Stomach (tissue), 19 donors: Measurements from ENCODE around the gene TOM1L1. TPM values are rescaled to one million over a fixed set of nuclear protein-coding genes. Genes with fewer than 3 reads are reported as not detected.

Experiments
- DNase-seq, 2 donors: peaks; one replicate each; pipeline versions ENCODE4 v3.0.0 to v3.0.0-alpha.2; 2013 to 2019
- H3K27ac ChIP-seq, 5 donors: fragments of 200-600 bp in 4 of 5; sonication (generic) in 4 of 5; one replicate each; pipeline ENCODE4 v1.5.1; 2013 to 2019; ENCODE audit warnings: mild to moderate bottlenecking in 1 of 5, moderate library complexity in 1 of 5
- H3K27me3 ChIP-seq, 3 donors: fragments of 200-600 bp; sonication (generic); one replicate each; pipeline ENCODE4 v1.5.1; 2017 to 2019; ENCODE audit warnings: mixed run types in 1 of 3
- H3K36me3 ChIP-seq, 4 donors: fragments of 200-600 bp; sonication (generic); 1 replicate in 3 of 4; 2 replicates in 1 of 4; pipeline ENCODE4 v1.5.1; 2016 to 2019
- H3K4me1 ChIP-seq, 4 donors: fragments of 200-600 bp; sonication (generic); one replicate each; pipeline ENCODE4 v1.5.1; 2016 to 2019
- H3K4me3 ChIP-seq, 4 donors: fragments of 200-600 bp; sonication (generic) in 3 of 4; one replicate each; pipeline ENCODE4 v1.5.1; 2016 to 2019; ENCODE audit warnings: mild to moderate bottlenecking in 1 of 4
- H3K9me3 ChIP-seq, 4 donors: fragments of 200-600 bp; sonication (generic); one replicate each; pipeline ENCODE4 v1.5.1; 2016 to 2019
- EP300 ChIP-seq: sonication (generic); formaldehyde crosslinking; IDR thresholded peaks from one replicate; pipeline ENCODE4 v1.6.1; 2017; ENCODE audit warnings: antibody characterized with exemption
- POLR2A ChIP-seq, 4 donors: fragments of 450-650 bp; IDR thresholded peaks; one replicate each; pipeline ENCODE4 v1.6.1; 2016; ENCODE audit warnings: antibody characterized with exemption in 4 of 4, control low read depth in 2 of 4, mild to moderate bottlenecking in 1 of 4, moderate library complexity in 1 of 4
- POLR2AphosphoS5 ChIP-seq, 3 donors: sonication (generic); formaldehyde crosslinking; IDR thresholded peaks; one replicate each; pipeline ENCODE4 v1.6.1; 2016; ENCODE audit warnings: antibody characterized with exemption in 3 of 3
- WGBS, 5 donors: extraction: QIAGEN DNeasy Blood & Tissue Kit in 3 of 5; methylation state at CpG; one replicate each; pipeline versions ENCODE4 v1.1.5 to v1.1.7; 2013 to 2018; 5-methylcytosine and 5-hydroxymethylcytosine counted together
- intact Hi-C: fragments of 100-400 bp; cut with DNase I; formaldehyde crosslinking; loops from one replicate; pipeline ENCODE4 v1.15.1; 2023; ENCODE audit warnings: low total_unique reads
- long read RNA-seq, 10 donors: transcript quantifications; one replicate each; lab custom pipeline, GENCODE V29; 2026
- polyA plus RNA-seq, 3 donors: library from polyadenylated mRNA; stranded (reverse); fragments of 200-250 nt; gene quantifications; one replicate each; pipeline ENCODE4 v1.2.3, GENCODE V29; 2013
- total RNA-seq, 5 donors: library from RNA; depleted of rRNA; stranded (reverse); fragments of >200 nt; gene quantifications; one replicate each; pipeline versions ENCODE4 v1.1.0 to v1.2.3, GENCODE V29; 2014 to 2016
- TF ChIP-seq, protein P1 (sequence below), 7 experiments: fragments of 450-650 bp in 4 of 7; fragments of 200-600 bp in 3 of 7; sonication (generic) in 3 of 7; IDR thresholded peaks; one replicate each; pipeline ENCODE4 v1.5.1; 2016 to 2019; ENCODE audit warnings: antibody characterized with exemption in 7 of 7, control low read depth in 2 of 7, mild to moderate bottlenecking in 1 of 7
- donor health status: healthy with polysubstance abuse.
- donor health status: Bipolar disorder and iron deficiency.
- donor health status: healthy.

TOM1L1 gene
- total RNA-seq (100 to 1,000 TPM in 1 of 5 donors, 10 to 100 TPM in 4; 19.4 to 134 (median 50.0) TPM), polyA plus RNA-seq (10 to 100 TPM; 21.4 to 64.2 (median 45.2) TPM)
- long read RNA-seq, donor 1, partial matches to known transcripts: 0 of 3 reads
- long read RNA-seq, donor 1, other reads (novel, unspliced or antisense): 0 of 3 reads
- long read RNA-seq, donor 2, transcript TOM1L1-221 (16 exons, 2,507 nt): minor isoform, 6 of 50 reads
- long read RNA-seq, donor 2, transcript TOM1L1-220 (10 exons, 1,849 nt): major isoform, 9 of 50 reads
- long read RNA-seq, donor 2, partial matches to known transcripts: 16 of 50 reads
- long read RNA-seq, donor 2, other reads (novel, unspliced or antisense): 16 of 50 reads
- long read RNA-seq, donor 3, partial matches to known transcripts: 6 of 16 reads
- long read RNA-seq, donor 3, other reads (novel, unspliced or antisense): 6 of 16 reads
- long read RNA-seq, donor 4, partial matches to known transcripts: 0 of 2 reads
- long read RNA-seq, donor 4, other reads (novel, unspliced or antisense): 0 of 2 reads
- long read RNA-seq, donor 5, partial matches to known transcripts: 0 of 8 reads
- long read RNA-seq, donor 5, other reads (novel, unspliced or antisense): 0 of 8 reads
- long read RNA-seq, donor 6, transcript TOM1L1-218 (6 exons, 721 nt): minor isoform, 6 of 144 reads
- long read RNA-seq, donor 6, transcript TOM1L1-220 (10 exons, 1,849 nt): minor isoform, 5 of 144 reads
- long read RNA-seq, donor 6, transcript TOM1L1-215 (2 exons, 537 nt): minor isoform, 6 of 144 reads
- long read RNA-seq, donor 6, transcript TOM1L1-221 (16 exons, 2,507 nt): major isoform, 13 of 144 reads
- long read RNA-seq, donor 6, partial matches to known transcripts: 49 of 144 reads
- long read RNA-seq, donor 6, other reads (novel, unspliced or antisense): 64 of 144 reads
- long read RNA-seq, donor 7, partial matches to known transcripts: 6 of 25 reads
- long read RNA-seq, donor 7, other reads (novel, unspliced or antisense): 13 of 25 reads
- long read RNA-seq, donor 8, partial matches to known transcripts: 7 of 33 reads
- long read RNA-seq, donor 8, other reads (novel, unspliced or antisense): 16 of 33 reads
- long read RNA-seq, donor 9, partial matches to known transcripts: 0 of 3 reads
- long read RNA-seq, donor 9, other reads (novel, unspliced or antisense): 0 of 3 reads
- long read RNA-seq, donor 10, partial matches to known transcripts: 0 of 6 reads
- long read RNA-seq, donor 10, other reads (novel, unspliced or antisense): 0 of 6 reads

DNA sequence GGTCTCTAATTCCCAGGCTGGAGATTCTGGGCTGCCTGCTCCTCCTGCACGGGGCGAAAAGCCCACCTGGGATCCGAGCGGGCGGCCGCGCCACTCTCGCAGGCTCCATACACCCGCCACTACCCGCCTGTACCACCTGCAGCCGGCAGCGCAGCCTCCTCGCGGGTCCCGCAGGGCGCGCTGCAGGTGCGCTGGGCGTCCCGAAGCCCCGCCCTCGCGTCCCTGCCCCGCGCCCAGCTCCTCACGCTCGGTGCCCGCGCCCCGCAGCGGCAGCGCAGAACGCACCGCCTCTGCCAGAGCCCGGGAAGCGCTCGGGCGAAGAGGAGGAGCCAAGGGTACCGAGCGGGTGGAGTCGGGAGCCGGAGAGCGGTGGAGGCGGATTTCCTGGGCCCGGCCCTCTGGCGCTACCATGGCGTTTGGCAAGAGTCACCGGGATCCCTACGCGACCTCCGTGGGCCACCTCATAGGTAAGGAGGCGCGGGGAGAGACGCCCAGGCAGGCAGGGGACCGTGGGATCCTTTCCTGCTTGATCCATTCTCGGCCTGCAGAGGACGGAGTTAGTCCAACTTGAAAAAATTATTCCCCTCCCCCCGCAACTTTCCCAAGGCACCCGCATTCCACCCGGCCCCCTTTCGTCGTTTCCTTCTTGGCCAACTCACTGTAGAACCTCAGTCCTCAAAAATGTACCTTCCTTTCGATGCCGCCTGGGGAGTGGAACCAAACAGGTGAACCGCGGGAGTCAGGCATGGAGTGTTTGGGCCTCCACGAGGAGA is at the start of gene TOM1L1:
TSS of gene TOM1L1 (plus strand) at position 396 of the 773 bp plus-strand sequence. CDS start at position 410, 14 bp downstream.
- peak within 1 kb of the TSS in 1 of 5 donors; percentile 88 for H3K27ac ChIP-seq
- 2 to 10% (median 3%) methylated on average over 16 to 67 of the region's 67 CpGs for WGBS, 5 donors
- peaks cover 0 to 10% (median 5%) of the 10 kb centered on the region in 3 donors for H3K27me3 ChIP-seq
- peaks cover 8 to 18% (median 12%) of the 10 kb centered on the region in 4 donors for H3K4me1 ChIP-seq
- peak within 1 kb of the TSS in 2 of 4 donors; percentile 46 to 55 for H3K4me3 ChIP-seq
- TF ChIP-seq POLR2AphosphoS5 (IDR thresholded peaks at IDR 0.05) (peak; percentile 43 to 88 (median 86)), EP300 (no peak), POLR2A (IDR thresholded peaks at IDR 0.05) (peak in 1 of 4 donors; percentile 15)
- TF ChIP-seq, protein P1, sequence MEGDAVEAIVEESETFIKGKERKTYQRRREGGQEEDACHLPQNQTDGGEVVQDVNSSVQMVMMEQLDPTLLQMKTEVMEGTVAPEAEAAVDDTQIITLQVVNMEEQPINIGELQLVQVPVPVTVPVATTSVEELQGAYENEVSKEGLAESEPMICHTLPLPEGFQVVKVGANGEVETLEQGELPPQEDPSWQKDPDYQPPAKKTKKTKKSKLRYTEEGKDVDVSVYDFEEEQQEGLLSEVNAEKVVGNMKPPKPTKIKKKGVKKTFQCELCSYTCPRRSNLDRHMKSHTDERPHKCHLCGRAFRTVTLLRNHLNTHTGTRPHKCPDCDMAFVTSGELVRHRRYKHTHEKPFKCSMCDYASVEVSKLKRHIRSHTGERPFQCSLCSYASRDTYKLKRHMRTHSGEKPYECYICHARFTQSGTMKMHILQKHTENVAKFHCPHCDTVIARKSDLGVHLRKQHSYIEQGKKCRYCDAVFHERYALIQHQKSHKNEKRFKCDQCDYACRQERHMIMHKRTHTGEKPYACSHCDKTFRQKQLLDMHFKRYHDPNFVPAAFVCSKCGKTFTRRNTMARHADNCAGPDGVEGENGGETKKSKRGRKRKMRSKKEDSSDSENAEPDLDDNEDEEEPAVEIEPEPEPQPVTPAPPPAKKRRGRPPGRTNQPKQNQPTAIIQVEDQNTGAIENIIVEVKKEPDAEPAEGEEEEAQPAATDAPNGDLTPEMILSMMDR (IDR thresholded peaks at IDR 0.05): peak in 1 of 7 experiments; percentile 27
- DNase-seq: peak; percentile 90 to 95
- no peaks in the 10 kb centered on the region for H3K36me3 ChIP-seq
- no peaks in the 10 kb centered on the region for H3K9me3 ChIP-seq
- intact Hi-C loops: no loop called here

- no peaks in the 10 kb centered on the region for H3K36me3 ChIP-seq
- TF ChIP-seq, protein P1 (IDR thresholded peaks at IDR 0.05): no peak
- TF ChIP-seq EP300 (no peak), POLR2A (IDR thresholded peaks at IDR 0.05) (no peak), POLR2AphosphoS5 (IDR thresholded peaks at IDR 0.05) (no peak)
- H3K27ac ChIP-seq: no peak overlapping the region
- no peak overlapping the region for H3K4me3 ChIP-seq
- no peaks in the 10 kb centered on the region for H3K27me3 ChIP-seq
- no peaks in the 10 kb centered on the region for H3K9me3 ChIP-seq
- intact Hi-C loops: no loop called here
- 38 to 61% (median 50%) methylated on average over 2 of the region's 2 CpGs for WGBS, 5 donors
- no peak for DNase-seq
- H3K4me1 ChIP-seq: no peaks in the 10 kb centered on the region
These were observed 41.5 kb upstream of the TOM1L1 start for GRCh38 chr17:54859187-54859586.

DNA sequence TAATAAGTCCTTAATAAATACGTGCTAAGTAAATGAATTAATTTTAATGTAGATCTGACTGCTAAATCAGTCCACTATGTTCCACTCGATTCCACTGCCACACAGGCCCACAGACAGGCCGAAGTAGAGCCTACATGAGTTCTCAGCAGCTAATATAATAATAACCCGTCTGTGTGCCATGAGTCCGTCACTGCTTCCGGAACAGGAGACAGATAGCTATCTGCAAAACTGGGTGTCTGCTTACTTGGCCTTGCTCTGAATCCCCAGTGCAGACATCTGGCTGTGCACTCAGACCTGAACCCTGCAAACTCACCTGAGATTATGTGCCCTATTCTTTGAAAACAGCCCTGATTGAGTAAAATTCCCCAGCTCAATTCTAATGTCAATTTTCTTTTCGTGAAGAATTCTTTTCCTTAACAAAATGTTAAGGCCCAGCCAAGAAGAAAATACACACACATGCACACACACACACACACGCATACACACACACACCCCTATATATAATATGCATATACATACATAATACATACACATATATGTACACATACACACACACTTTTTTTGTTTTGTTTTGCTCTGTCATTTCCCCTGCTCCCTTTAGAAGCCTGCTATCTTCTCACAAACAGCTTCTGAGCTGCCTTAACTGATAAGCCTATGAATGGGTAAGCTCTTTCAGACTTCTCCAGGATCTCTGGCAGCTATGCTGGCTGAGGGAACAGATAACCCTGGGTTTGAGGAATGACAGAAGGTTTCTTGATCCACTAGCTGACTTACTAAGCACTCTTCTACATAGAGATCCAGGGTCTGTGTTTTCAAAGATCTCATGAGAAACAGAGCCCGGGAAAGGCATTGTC is 39.8 kb upstream of the TOM1L1 start:
- Histone ChIP-seq H3K9me3 (no peaks in the 10 kb centered on the region), H3K4me1 (peaks cover 0 to 10% (median 0%) of the 10 kb centered on the region in 4 donors), H3K27ac (no peak overlapping the region), H3K27me3 (no peaks in the 10 kb centered on the region), H3K36me3 (no peaks in the 10 kb centered on the region), H3K4me3 (no peak overlapping the region)
- DNase-seq: no peak
- intact Hi-C loops: no loop called here
- TF ChIP-seq POLR2A (IDR thresholded peaks at IDR 0.05) (no peak), EP300 (no peak), POLR2AphosphoS5 (IDR thresholded peaks at IDR 0.05) (no peak)
- TF ChIP-seq, protein P1 (IDR thresholded peaks at IDR 0.05): no peak
- 79 to 84% (median 83%) methylated on average over 9 of the region's 9 CpGs for WGBS, 5 donors
